Measurements from ENCODE around the gene PSMB3.

DNA sequence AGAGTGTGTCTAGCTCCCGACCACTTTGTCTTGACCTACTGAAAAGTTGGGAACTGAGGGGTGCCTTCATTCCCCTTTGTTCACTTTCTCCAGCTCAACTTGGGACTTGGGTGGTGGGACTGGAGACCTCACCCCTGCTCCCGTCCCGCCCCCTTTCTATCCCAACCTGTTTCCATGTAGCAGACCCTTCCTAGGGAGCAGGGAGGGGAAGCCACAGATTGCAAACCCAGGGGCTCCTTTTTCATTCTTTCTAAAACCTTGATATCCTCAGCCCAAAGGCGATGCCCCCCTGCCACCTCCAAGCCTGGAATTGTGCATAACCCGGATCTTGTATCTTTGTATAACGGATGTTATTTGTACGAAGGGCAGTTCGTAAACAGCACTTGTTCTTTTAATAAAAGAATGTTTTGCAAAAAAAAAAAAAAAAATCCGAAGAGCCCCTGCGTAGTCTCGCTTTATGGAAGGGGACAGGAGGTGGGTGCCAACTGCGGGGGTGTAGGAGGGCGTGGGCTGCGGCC lies 23.1 kb upstream of the PSMB3 start:
- TF ChIP-seq, protein P1, sequence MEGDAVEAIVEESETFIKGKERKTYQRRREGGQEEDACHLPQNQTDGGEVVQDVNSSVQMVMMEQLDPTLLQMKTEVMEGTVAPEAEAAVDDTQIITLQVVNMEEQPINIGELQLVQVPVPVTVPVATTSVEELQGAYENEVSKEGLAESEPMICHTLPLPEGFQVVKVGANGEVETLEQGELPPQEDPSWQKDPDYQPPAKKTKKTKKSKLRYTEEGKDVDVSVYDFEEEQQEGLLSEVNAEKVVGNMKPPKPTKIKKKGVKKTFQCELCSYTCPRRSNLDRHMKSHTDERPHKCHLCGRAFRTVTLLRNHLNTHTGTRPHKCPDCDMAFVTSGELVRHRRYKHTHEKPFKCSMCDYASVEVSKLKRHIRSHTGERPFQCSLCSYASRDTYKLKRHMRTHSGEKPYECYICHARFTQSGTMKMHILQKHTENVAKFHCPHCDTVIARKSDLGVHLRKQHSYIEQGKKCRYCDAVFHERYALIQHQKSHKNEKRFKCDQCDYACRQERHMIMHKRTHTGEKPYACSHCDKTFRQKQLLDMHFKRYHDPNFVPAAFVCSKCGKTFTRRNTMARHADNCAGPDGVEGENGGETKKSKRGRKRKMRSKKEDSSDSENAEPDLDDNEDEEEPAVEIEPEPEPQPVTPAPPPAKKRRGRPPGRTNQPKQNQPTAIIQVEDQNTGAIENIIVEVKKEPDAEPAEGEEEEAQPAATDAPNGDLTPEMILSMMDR (IDR thresholded peaks at IDR 0.05 in 2 of 3, conservative IDR thresholded peaks at IDR 0.05 in 1 of 3; ENCODE audit: insufficient read depth in 2 of 3, low read depth in 1 of 3, low read length in 3 of 3): no peak
- TF ChIP-seq, protein P2, sequence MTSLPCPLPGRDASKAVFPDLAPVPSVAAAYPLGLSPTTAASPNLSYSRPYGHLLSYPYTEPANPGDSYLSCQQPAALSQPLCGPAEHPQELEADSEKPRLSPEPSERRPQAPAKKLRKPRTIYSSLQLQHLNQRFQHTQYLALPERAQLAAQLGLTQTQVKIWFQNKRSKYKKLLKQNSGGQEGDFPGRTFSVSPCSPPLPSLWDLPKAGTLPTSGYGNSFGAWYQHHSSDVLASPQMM (CRISPR knock-in tag; IDR thresholded peaks at IDR 0.05): no peak
- TF ChIP-seq ZNF780A (CRISPR knock-in tag; IDR thresholded peaks at IDR 0.05): no peak
- TF ChIP-seq PHB2 (IDR thresholded peaks at IDR 0.05; ENCODE audit: low read depth): no peak
- TF ChIP-seq POLR2AphosphoS2 (IDR thresholded peaks at IDR 0.05; ENCODE audit: low read length): no peak
- no peak for TF ChIP-seq NFATC3 (IDR thresholded peaks at IDR 0.05)
- TF ChIP-seq NELFE (IDR thresholded peaks at IDR 0.05; ENCODE audit: insufficient read depth, insufficient read length): no peak
- no peak for TF ChIP-seq PHF20 (IDR thresholded peaks at IDR 0.05; ENCODE audit: partially characterized antibody)
- no peak for TF ChIP-seq ZNF354B (CRISPR knock-in tag; IDR thresholded peaks at IDR 0.05)
- TF ChIP-seq ZNF830 (CRISPR knock-in tag; IDR thresholded peaks at IDR 0.05): no peak
- TF ChIP-seq, protein P3, sequence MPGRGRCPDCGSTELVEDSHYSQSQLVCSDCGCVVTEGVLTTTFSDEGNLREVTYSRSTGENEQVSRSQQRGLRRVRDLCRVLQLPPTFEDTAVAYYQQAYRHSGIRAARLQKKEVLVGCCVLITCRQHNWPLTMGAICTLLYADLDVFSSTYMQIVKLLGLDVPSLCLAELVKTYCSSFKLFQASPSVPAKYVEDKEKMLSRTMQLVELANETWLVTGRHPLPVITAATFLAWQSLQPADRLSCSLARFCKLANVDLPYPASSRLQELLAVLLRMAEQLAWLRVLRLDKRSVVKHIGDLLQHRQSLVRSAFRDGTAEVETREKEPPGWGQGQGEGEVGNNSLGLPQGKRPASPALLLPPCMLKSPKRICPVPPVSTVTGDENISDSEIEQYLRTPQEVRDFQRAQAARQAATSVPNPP (IDR thresholded peaks at IDR 0.05; ENCODE audit: borderline replicate concordance, insufficient read depth, insufficient read length): no peak
- TF ChIP-seq CREBBP (IDR thresholded peaks at IDR 0.05; ENCODE audit: low read depth, low read length): no peak

All from K562 (cell line).